DND-41 (cell line): ENCODE results near the gene GALNT18.

Source experiments
- ATAC-seq: fragments of 200-7000 bp; cut with Tn5 transposase; 3 replicates; pipeline ENCODE4 v1.9.1; 2021; ENCODE audit warnings: low read depth; ENCODE audit not compliant: insufficient read depth
- DNase-seq: peaks from one replicate; pipeline ENCODE4 v3.0.0-alpha.2; 2020
- H2AFZ ChIP-seq: 2 replicates; pipeline ENCODE4 v1.6.0; 2012; ENCODE audit warnings: low read depth, low read length
- H3K27ac ChIP-seq: 2 replicates; pipeline ENCODE4 v1.5.1; 2012; ENCODE audit warnings: low read length, inconsistent platforms
- H3K27me3 ChIP-seq: fragments of 200-600 bp; sonication (generic); 2 replicates; pipeline ENCODE4 v1.6.0; 2012; ENCODE audit warnings: low read length, mild to moderate bottlenecking, inconsistent platforms; ENCODE audit not compliant: insufficient read depth, poor library complexity
- H3K36me3 ChIP-seq: 2 replicates; pipeline ENCODE4 v1.5.1; 2012; ENCODE audit warnings: low read length, inconsistent platforms; ENCODE audit not compliant: insufficient read depth
- H3K4me1 ChIP-seq: 2 replicates; pipeline ENCODE4 v1.5.1; 2012; ENCODE audit warnings: mild to moderate bottlenecking, low read length; ENCODE audit not compliant: insufficient read depth
- H3K4me2 ChIP-seq: 2 replicates; pipeline ENCODE4 v1.6.0; 2012; ENCODE audit warnings: mild to moderate bottlenecking, moderate library complexity, low read length, inconsistent platforms; ENCODE audit not compliant: insufficient read depth
- H3K4me3 ChIP-seq, 2 experiments: fragments of 200-600 bp in 1 of 2; shearing (Covaris generic) in 1 of 2; 2 replicates each; pipeline ENCODE4 v1.5.1; 2012 to 2016; ENCODE audit warnings: inconsistent platforms in 2 of 2, low read length in 2 of 2, mild to moderate bottlenecking in 2 of 2, low read depth in 1 of 2, moderate library complexity in 1 of 2
- H3K79me2 ChIP-seq: 2 replicates; pipeline ENCODE4 v1.6.0; 2012; ENCODE audit warnings: low read length, inconsistent platforms; ENCODE audit not compliant: insufficient read depth
- H3K9ac ChIP-seq: 2 replicates; pipeline ENCODE4 v1.6.0; 2012; ENCODE audit warnings: low read depth, mild to moderate bottlenecking, inconsistent platforms, low read length, moderate library complexity
- H3K9me3 ChIP-seq: 2 replicates; pipeline ENCODE4 v1.5.1; 2012; ENCODE audit warnings: low read length, moderate library complexity, mild to moderate bottlenecking, inconsistent platforms; ENCODE audit not compliant: insufficient read depth, severe bottlenecking
- H4K20me1 ChIP-seq: 2 replicates; pipeline ENCODE4 v1.6.0; 2012; ENCODE audit warnings: low read length; ENCODE audit not compliant: insufficient read depth
- CTCF ChIP-seq: IDR thresholded peaks from 2 replicates; pipeline ENCODE4 v1.5.1; 2012; ENCODE audit warnings: borderline replicate concordance, low read length, moderate library complexity, mild to moderate bottlenecking; ENCODE audit not compliant: poor library complexity, severe bottlenecking; ENCODE audit errors: extremely low read depth
- EZH2 ChIP-seq: IDR thresholded peaks from 3 replicates; pipeline ENCODE4 v1.6.1; 2012; ENCODE audit warnings: borderline replicate concordance, low read depth, mild to moderate bottlenecking, moderate library complexity, low read length, inconsistent platforms; ENCODE audit not compliant: severe bottlenecking

GALNT18 gene

DNA sequence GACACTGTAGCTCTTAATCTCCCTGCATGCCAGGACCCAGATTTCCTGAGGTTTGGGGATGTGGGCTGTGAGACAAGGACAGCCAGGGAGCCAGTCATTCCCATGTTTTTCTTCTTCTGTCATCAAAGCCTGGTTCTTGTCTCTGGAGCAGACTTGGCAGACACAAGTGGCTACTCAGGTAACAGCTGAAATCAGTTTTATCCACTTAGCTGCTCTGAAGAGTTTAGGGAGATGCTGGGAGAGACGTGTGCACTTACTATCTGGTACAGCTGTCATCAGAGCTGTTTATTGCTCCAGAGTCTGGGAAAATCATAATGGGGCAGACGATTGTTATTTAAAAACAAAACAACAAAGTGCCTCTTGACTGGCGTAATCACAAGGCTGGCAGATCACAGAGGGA lies 325.4 kb downstream of the GALNT18 start:
- no peak overlapping the region for H3K9ac ChIP-seq

DNA sequence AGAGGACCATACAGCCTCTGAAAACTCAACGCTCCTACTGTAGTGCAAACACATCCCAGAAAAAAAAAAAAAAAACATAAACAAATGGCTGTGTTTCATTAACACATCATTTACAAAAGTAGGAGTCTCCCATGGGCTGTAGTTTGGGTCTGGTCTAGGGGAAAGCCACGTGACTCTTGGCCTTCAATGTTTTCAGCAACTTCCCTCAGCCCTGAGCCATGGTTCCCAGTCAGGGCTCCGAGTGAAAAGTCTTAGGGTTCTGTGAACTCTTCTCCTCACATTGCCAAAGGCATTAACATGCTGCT lies 327.3 kb downstream of the GALNT18 start:
- Histone ChIP-seq H3K36me3 (no peaks in the 10 kb centered on the region), H3K9me3 (no peaks in the 10 kb centered on the region), H3K4me3 (no peak overlapping the region), H3K27me3 (peaks cover 9% of the 10 kb centered on the region), H3K4me2 (no peak overlapping the region), H2AFZ (no peak overlapping the region), H3K4me1 (no peaks in the 10 kb centered on the region), H4K20me1 (no peaks in the 10 kb centered on the region), H3K9ac (no peak overlapping the region), H3K79me2 (no peaks in the 10 kb centered on the region), H3K27ac (no peak overlapping the region)
- ATAC-seq (no peak), DNase-seq (no peak)
- TF ChIP-seq EZH2 (no peak), CTCF (no peak)

More for the DNA sequence above, 325.4 kb downstream of the GALNT18 start:
- Histone ChIP-seq H3K36me3 (no peaks in the 10 kb centered on the region), H2AFZ (no peak overlapping the region), H3K4me2 (no peak overlapping the region), H3K27ac (no peak overlapping the region), H3K4me3 (no peak overlapping the region), H3K79me2 (no peaks in the 10 kb centered on the region), H3K27me3 (peaks cover 14% of the 10 kb centered on the region), H4K20me1 (no peaks in the 10 kb centered on the region), H3K9me3 (no peaks in the 10 kb centered on the region), H3K4me1 (no peaks in the 10 kb centered on the region)
- ATAC-seq, result no peak
- DNase-seq, result no peak
- TF ChIP-seq EZH2 (no peak), CTCF (no peak)

DNA sequence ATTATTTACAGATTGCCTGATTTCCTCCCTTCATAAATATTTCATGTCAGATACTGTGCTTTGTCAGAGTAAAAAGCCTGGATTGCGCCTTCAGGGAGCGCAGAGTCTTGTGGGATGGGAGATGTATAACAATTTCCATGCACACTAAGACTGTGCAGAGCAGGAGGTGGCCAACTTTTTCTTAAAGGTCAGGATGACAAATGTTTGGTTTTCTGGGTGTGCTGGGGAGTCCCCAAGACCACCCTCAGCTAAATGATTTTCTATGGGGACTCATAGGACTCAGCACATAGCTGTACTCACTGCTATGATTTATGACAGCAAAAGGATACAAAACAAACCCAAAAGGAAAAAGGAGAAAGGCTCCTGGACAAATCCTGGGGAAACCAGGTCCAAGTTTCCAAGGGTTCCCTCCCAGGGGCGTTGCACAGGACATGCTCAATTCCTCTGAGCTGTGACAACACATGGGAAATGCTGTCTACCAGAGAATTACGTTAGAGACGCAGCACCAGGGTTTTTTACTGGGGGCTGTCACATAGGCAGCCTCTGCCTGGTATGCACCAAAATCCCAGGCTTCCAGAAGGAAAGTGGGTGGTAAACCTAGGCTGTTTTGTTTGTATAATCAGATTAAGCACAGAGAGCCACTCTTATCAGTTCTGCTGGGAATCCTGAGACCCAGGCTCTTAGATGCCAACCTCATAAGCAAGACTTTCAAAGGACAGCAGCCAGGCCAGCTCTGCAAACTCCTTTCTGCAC lies 327.8 kb downstream of the GALNT18 start:
- Histone ChIP-seq H3K4me2 (no peak overlapping the region), H3K4me3 (no peak overlapping the region), H3K79me2 (no peaks in the 10 kb centered on the region), H3K27ac (no peak overlapping the region), H3K9me3 (no peaks in the 10 kb centered on the region), H3K4me1 (no peaks in the 10 kb centered on the region), H3K36me3 (no peaks in the 10 kb centered on the region), H2AFZ (no peak overlapping the region), H3K27me3 (peaks cover 12% of the 10 kb centered on the region), H4K20me1 (no peaks in the 10 kb centered on the region), H3K9ac (no peak overlapping the region)
- DNase-seq (no peak), ATAC-seq (no peak)
- no peak for TF ChIP-seq EZH2
- TF ChIP-seq CTCF, result no peak
